Astrocyte of the hippocampus (primary cell): ENCODE results near the gene KIF1A.

Experiments
- DNase-seq: peaks from one replicate; pipeline ENCODE4 v3.0.0; 2011; ENCODE audit warnings: low read depth, low spot score

Gene KIF1A

DNA sequence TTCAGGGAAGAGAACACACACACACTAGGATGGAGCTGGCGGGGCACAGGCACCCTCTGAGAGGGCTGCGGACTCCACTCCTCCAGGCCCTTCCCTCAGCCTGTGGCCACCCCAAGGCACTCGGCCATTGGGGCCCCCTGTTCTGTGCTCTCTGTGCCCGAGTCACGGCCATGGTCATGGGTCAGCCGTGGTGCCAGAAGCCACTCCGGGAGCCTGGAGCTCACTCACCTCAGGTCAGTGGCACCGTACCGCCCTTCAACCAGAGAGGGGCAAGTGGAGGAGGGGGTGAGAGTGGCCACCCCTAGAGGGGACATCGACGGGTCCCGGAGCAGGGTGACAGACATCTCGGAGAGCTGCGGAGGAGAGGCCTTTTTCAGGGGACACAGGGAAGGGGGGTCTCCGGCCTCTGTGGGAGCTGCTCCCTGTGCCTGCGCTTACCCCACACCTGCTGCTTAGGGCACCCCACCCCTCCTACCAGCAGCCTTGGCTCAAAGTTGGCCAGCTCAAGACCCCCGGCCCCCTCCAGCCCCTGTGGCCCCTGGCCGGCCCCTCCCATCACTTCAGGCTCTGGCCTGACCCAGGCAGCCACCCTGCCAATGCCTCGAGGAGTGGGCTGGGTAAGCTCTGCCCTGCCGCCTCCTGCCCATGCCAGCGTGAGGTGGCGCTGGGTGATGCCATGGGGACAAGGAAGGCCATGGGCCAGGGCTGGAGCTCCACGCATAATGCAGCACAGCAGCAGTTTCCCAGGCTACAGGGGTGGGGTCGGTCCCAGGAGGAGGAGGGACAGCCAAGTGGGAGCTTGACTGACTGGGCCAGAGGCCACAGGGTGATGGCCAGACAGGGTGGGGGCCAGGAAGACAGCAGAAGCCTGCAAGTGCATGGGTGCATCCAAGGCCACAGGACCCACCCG lies 99.1 kb downstream of the KIF1A start:
- DNase-seq = no peak

GRCh38 chr2:240719676-240720545 lies 100.1 kb downstream of the KIF1A start:
- no peak for DNase-seq

DNA sequence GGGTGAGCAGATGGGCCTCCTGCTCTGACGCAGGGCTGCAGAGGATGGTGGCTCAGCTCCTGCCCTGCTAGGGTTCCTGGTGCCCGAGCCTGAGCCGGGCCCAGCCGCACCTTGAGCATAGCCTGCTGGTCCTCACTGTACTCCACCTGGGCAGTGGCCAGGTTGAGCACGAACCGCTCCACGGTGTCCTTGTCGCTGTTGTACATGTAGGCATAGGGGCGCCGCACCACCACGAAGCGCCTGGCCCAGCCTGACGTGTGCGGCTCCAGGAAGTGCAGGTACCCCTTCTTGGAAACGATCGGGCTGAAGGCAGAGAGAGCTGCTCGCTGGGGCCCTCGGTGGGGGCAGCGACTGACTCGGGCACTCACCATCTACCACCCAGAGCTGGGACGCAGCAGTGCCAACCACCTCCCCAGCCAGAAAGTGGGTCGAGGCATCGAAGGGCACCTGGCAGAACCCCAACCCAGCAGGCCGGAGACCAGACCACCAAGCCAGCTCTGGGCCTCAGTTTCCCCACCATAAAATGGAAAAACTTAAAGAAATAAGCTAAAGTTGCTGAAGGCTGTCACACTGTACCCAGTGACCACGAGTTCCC lies 101.0 kb downstream of the KIF1A start:
- DNase-seq = no peak

- DNase-seq = no peak
Measured at GRCh38 chr2:240717681-240718581, 102.1 kb downstream of the KIF1A start.

DNA sequence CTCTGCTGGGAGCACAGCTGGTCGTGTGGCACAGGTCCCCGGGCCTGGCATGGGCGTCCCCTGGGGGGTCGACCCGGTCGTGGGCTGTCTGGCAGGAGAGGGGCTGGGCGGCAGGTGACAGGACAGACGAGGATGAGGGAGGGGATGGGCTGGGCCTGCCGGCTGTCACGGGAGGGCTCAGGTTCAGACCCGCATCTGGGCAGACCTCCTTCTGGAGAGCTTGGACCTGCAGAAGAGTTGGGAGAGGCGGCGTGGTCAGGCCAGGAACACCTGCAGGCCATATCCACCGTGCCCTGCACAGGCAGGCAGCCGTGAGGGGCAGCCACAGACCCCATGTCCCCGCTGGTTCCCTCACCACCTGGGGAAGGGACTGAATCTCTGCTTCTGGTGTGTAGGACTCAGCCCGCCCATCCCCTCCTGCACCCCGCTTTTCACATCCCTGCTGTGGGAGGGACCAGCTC lies 102.8 kb downstream of the KIF1A start:
- no peak for DNase-seq

GRCh38 chr2:240716130-240716798 lies 103.8 kb downstream of the KIF1A start:
- DNase-seq = no peak

GRCh38 chr2:240714747-240715725 lies 105.0 kb downstream of the KIF1A start:
- no peak for DNase-seq

GRCh38 chr2:240713928-240714746 lies 105.9 kb downstream of the KIF1A start:
- DNase-seq = no peak

GRCh38 chr2:240713071-240713927 lies 106.7 kb downstream of the KIF1A start:
- DNase-seq = no peak

GRCh38 chr2:240712121-240712520 lies 107.9 kb downstream of the KIF1A start:
- DNase-seq = no peak

GRCh38 chr2:240711701-240712100 lies 108.3 kb downstream of the KIF1A start:
- no peak for DNase-seq

GRCh38 chr2:240711296-240711695 lies 108.7 kb downstream of the KIF1A start:
- DNase-seq = no peak

DNA sequence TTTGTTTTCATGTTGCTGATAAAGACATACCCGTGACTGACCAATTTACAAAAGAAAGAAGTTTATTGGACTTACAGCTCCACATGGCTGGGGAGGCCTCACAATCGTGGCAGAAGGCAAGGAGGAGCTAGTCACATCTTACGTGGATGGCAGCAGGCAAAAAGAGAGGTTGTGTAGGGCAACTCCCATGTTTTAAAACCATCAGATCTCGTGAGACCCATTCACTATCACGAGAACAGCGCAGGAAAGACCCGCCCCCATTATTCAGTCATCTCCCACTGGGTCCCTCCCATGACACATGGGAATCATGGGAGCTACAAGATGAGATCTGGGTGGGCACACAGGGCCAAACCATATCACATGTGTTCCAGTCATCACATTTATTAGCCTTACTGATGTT lies 111.6 kb downstream of the KIF1A start:
- no peak for DNase-seq

DNA sequence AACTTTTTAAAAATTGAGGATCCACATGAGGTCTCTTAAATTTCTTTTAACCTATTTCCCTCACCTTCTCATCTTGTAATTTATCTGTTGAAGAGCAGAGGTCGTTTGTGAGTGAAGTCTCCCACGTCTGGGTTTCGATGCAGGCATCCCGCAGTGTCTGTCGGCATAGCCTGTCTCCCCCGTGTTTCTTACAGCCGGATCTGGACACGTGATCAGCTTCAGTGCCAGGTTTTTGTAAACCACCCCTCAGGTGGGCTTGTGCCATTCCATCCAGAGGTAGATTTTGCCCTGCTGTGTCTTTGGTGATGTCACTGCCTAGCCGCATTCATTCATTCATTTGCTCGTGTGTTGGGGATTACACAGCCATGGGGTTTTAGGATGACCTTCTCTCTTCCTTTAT lies 112.2 kb downstream of the KIF1A start:
- no peak for DNase-seq

DNA sequence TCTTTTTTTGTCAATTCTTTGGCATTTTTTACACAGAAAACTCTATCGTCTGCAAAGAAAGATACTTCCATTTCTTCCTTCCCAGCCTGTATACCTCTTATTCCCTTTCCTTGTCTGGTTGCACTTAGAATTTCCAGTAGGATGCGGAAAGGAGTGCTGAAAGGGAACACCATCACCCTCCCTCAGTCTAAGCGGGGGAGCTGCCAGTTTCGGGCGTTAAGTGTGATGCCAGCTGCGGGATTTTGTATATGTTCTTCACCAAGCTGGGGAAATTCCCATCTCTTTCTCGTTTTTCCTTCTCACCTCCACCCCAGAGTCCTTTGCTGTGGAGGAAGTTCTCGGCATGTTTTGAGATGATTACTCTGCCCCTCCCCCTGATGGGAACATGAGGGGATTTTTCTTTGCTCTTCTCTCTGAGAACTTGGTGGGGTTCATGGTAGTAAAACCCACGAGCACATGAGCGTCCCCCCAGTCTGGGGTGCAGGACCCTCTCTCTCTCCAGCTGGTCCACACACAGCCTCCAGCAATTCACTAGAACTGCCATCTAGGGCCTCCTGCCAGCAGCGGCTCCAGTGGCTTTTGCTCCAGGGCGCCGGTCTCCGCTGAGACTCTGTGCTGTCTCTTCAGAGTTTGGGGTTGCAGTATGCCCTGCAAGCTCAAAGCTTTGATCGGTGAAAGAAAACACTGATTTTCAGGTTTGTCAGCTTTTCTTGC lies 112.8 kb downstream of the KIF1A start:
- DNase-seq = no peak

DNA sequence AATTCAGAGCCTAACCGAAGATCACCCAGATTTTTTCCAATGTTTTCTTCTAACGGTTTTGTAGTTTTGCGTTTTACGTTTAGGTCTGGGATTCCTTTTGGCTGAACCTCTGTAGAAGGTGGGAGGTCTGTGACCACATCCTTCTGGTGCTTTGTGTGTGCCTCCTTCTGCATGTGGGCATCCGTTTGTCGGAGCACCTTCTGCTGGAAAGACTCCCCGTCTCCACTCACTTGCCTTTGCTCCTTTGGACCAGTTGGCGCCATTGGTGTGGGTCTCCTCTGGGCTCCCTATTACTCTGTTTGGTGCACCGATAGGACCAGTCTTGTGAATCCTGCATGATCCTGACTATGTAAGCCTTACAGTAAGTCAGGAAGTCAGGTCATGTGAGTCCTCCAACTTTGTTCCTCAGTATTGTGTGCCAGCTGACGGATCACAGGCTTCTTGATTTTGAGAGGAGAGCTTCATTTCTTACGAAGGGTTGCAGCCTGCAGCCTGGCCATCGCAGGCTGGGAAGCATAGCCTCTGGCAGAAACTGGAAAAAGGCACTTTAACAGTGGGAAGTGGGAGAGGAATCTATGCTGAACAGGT lies 114.7 kb downstream of the KIF1A start:
- no peak for DNase-seq
